IMR-90 (cell line): ENCODE data around the gene CXCL6. TPM values are rescaled to one million over a fixed set of nuclear protein-coding genes. Genes with fewer than 3 reads are reported as not detected.

Experiments
- ATAC-seq: fragments of 200-7000 bp; cut with Tn5 transposase; 2 replicates; pipeline ENCODE4 v1.9.1; 2020; ENCODE audit warnings: low read depth, mild to moderate bottlenecking, moderate library complexity
- BruUV-seq: library from RNA; stranded (reverse); fragments of 400-500 nt; replicated peaks from 2 replicates; lab custom pipeline; 2021; lab: Mats Ljungman, UMichigan
- CTCF ChIA-PET: fragments of 300-600 bp; formaldehyde crosslinking; extraction: SDS; loops from one replicate; lab custom pipeline; 2021; ENCODE audit warnings: antibody characterized with exemption; lab: Yijun Ruan, JAX
- POLR2A ChIA-PET: fragments of 300-600 bp; sonication (Branson Sonifier 250); formaldehyde crosslinking; loops from one replicate; lab custom pipeline; 2022; ENCODE audit warnings: antibody characterized with exemption; ENCODE audit not compliant: unreplicated experiment; lab: Charles Lee
- DNase-seq: peaks from one replicate; pipeline ENCODE4 v3.0.0; 2013
- H2AFZ ChIP-seq: replicated peaks from 2 replicates; pipeline ENCODE3; 2013; ENCODE audit warnings: low read length, mild to moderate bottlenecking; ENCODE audit not compliant: poor library complexity
- H2AK5ac ChIP-seq: 2 replicates; pipeline ENCODE4 v1.6.1; 2013; ENCODE audit warnings: low read depth, low read length, inconsistent platforms
- H2AK9ac ChIP-seq: replicated peaks from 2 replicates; pipeline ENCODE3; 2013; ENCODE audit warnings: mild to moderate bottlenecking, low read depth, low read length, moderate library complexity; ENCODE audit not compliant: poor library complexity
- H2BK120ac ChIP-seq: 2 replicates; pipeline ENCODE4 v1.6.1; 2013; ENCODE audit warnings: low read depth, low read length, inconsistent platforms
- H2BK15ac ChIP-seq: 3 replicates; pipeline ENCODE4 v1.6.1; 2013; ENCODE audit warnings: low read depth, low read length, inconsistent platforms
- H2BK20ac ChIP-seq: 2 replicates; pipeline ENCODE4 v1.6.1; 2013; ENCODE audit warnings: low read depth, mild to moderate bottlenecking, inconsistent platforms, low read length, moderate library complexity
- H2BK5ac ChIP-seq: 2 replicates; pipeline ENCODE4 v1.6.1; 2013; ENCODE audit warnings: mild to moderate bottlenecking, low read depth, low read length, inconsistent platforms; ENCODE audit not compliant: poor library complexity, severe bottlenecking
- H3K14ac ChIP-seq: replicated peaks from 2 replicates; pipeline ENCODE4 v1.6.1; 2013; ENCODE audit warnings: low read depth, low read length, inconsistent platforms
- H3K18ac ChIP-seq: 2 replicates; pipeline ENCODE4 v1.6.1; 2013; ENCODE audit warnings: low read depth, low read length, control low read depth
- H3K23ac ChIP-seq: 2 replicates; pipeline ENCODE4 v1.6.1; 2013; ENCODE audit warnings: low read depth, low read length, inconsistent platforms
- H3K27ac ChIP-seq: 2 replicates; pipeline ENCODE4 v1.5.1; 2013; ENCODE audit warnings: mild to moderate bottlenecking, control low read depth, low read length; ENCODE audit not compliant: insufficient read depth
- H3K27me3 ChIP-seq: 2 replicates; pipeline ENCODE4 v1.6.1; 2013; ENCODE audit warnings: low read length; ENCODE audit not compliant: control insufficient read depth, insufficient read depth
- H3K36me3 ChIP-seq: 2 replicates; pipeline ENCODE4 v1.6.1; 2013; ENCODE audit warnings: low read length, mixed read lengths; ENCODE audit not compliant: control insufficient read depth, insufficient read depth
- H3K4ac ChIP-seq: 2 replicates; pipeline ENCODE4 v1.6.1; 2013; ENCODE audit warnings: low read depth, low read length, inconsistent platforms
- H3K4me1 ChIP-seq: 2 replicates; pipeline ENCODE4 v1.6.1; 2013; ENCODE audit warnings: low read length, mixed read lengths; ENCODE audit not compliant: control insufficient read depth, insufficient read depth
- H3K4me2 ChIP-seq: 2 replicates; pipeline ENCODE4 v1.6.1; 2013; ENCODE audit warnings: low read depth, mild to moderate bottlenecking, control low read depth, low read length, moderate library complexity
- H3K4me3 ChIP-seq: 2 replicates; pipeline ENCODE4 v1.5.1; 2013; ENCODE audit warnings: low read depth, mild to moderate bottlenecking, control low read depth, low read length, moderate library complexity; ENCODE audit not compliant: insufficient read depth
- H3K56ac ChIP-seq: 2 replicates; pipeline ENCODE4 v1.6.1; 2013; ENCODE audit warnings: low read length, inconsistent platforms; ENCODE audit not compliant: insufficient read depth; ENCODE audit errors: extremely low read depth
- H3K79me1 ChIP-seq, 2 experiments: 2 replicates each; pipeline ENCODE4 v1.6.1; 2013; ENCODE audit warnings: low read length in 2 of 2, inconsistent platforms in 1 of 2, low read depth in 1 of 2
- H3K9ac ChIP-seq: 2 replicates; pipeline ENCODE4 v1.6.1; 2013; ENCODE audit warnings: low read depth, low read length, control low read depth
- H3K9me1 ChIP-seq: 2 replicates; pipeline ENCODE4 v1.6.1; 2013; ENCODE audit warnings: low read length, inconsistent platforms; ENCODE audit not compliant: insufficient read depth
- H3K9me3 ChIP-seq: 2 replicates; pipeline ENCODE4 v1.6.1; 2013; ENCODE audit warnings: low read length; ENCODE audit not compliant: control insufficient read depth, insufficient read depth
- H4K20me1 ChIP-seq: 2 replicates; pipeline ENCODE4 v1.6.1; 2013; ENCODE audit warnings: low read length, inconsistent platforms; ENCODE audit not compliant: insufficient read depth
- H4K5ac ChIP-seq: 2 replicates; pipeline ENCODE4 v1.6.1; 2013; ENCODE audit warnings: mild to moderate bottlenecking, low read depth, low read length, control low read depth
- H4K8ac ChIP-seq, 2 experiments: 2 replicates each; pipeline ENCODE4 v1.6.1; 2013; ENCODE audit warnings: low read depth in 2 of 2, low read length in 2 of 2, control low read depth in 1 of 2, inconsistent platforms in 1 of 2
- H4K91ac ChIP-seq: 2 replicates; pipeline ENCODE4 v1.6.1; 2013; ENCODE audit warnings: low read depth, low read length, inconsistent platforms; ENCODE audit not compliant: insufficient read depth
- BHLHE40 ChIP-seq: fragments of 150-350 bp; IDR thresholded peaks from 2 replicates; pipeline ENCODE4 v1.6.1; 2016; ENCODE audit warnings: mild to moderate bottlenecking, low read depth, low read length
- CHD1 ChIP-seq: IDR thresholded peaks from 2 replicates; pipeline ENCODE4 v1.6.1; 2012; ENCODE audit warnings: low read depth, low read length, improper control_type of control experiment
- FOS ChIP-seq: fragments of 150-350 bp; IDR thresholded peaks from 2 replicates; pipeline ENCODE4 v1.6.1; 2016; ENCODE audit warnings: low read depth, low read length
- RCOR1 ChIP-seq: IDR thresholded peaks from 2 replicates; pipeline ENCODE4 v1.6.1; 2012; ENCODE audit warnings: mild to moderate bottlenecking, low read length, improper control_type of control experiment; ENCODE audit not compliant: insufficient replicate concordance
- RFX5 ChIP-seq: IDR thresholded peaks from 2 replicates; pipeline ENCODE4 v1.8.0; 2012; ENCODE audit warnings: low read depth, mild to moderate bottlenecking, low read length, moderate library complexity
- SMC3 ChIP-seq: fragments of 150-350 bp; IDR thresholded peaks from 2 replicates; pipeline ENCODE4 v1.6.1; 2016; ENCODE audit warnings: low read depth, mild to moderate bottlenecking, antibody characterized with exemption, low read length, moderate library complexity
- USF2 ChIP-seq: fragments of 150-350 bp; IDR thresholded peaks from 2 replicates; pipeline ENCODE4 v1.6.1; 2017; ENCODE audit warnings: mild to moderate bottlenecking, antibody characterized with exemption, low read length, low read depth
- WGBS, 2 experiments: methylation state at CpG; one replicate each; pipeline versions ENCODE4 v1.1.5 to v1.1.7; 2013; ENCODE audit warnings: missing lambda C conversion rate in 2 of 2; ENCODE audit not compliant: insufficient read length in 1 of 2; ENCODE audit errors: extremely low coverage in 2 of 2; 5-methylcytosine and 5-hydroxymethylcytosine counted together
- dilution Hi-C: fragments of 300-500 bp; cut with HindIII; formaldehyde crosslinking; loops from one replicate; pipeline ENCODE4 v1.14.3; 2018; ENCODE audit warnings: low sequenced_read_pairs; ENCODE audit not compliant: unreplicated experiment
- in situ Hi-C: fragments of 300-500 bp; cut with MboI; formaldehyde crosslinking; loops from 3 replicates; pipeline ENCODE4 v1.14.3; 2019; ENCODE audit warnings: low sequenced_read_pairs, inconsistent platforms, mixed read lengths
- intact Hi-C: fragments of 100-400 bp; cut with micrococcal nuclease; formaldehyde crosslinking; loops from 2 replicates; pipeline ENCODE4 v1.10.0; 2022
- polyA plus RNA-seq, 3 experiments: library from polyadenylated mRNA; depleted of rRNA; stranded (reverse); fragments of >200 nt; gene quantifications; 2 replicates each; pipeline ENCODE4 v1.2.3, GENCODE V29; 2012; ENCODE audit warnings: low replicate concordance in 1 of 3
- total RNA-seq: library from RNA; depleted of rRNA; stranded (reverse); fragments of >200 nt; gene quantifications from 2 replicates; pipeline ENCODE4 v1.2.3, GENCODE V29; 2012

The CXCL6 gene
- total and polyA plus RNA-seq, 2 of the 4 experiments (the other 2 are of a cell fraction), result not detected

GRCh38 chr4:73853246-73853704 lies 16.8 kb downstream of the CXCL6 start, which contains the start of gene PF4V1:
TSS of gene PF4V1 (plus strand) at chr4:73853296. CDS start at chr4:73853363, 67 bp downstream.
- no peaks in the 10 kb centered on the region for H3K9me1 ChIP-seq
- no peak within 1 kb of the TSS for H3K9ac ChIP-seq
- ATAC-seq (peak; percentile 50), DNase-seq (no peak)
- no peak within 1 kb of the TSS for H2AK5ac ChIP-seq
- no peak within 1 kb of the TSS for H2AFZ ChIP-seq
- TF ChIP-seq SMC3 (no peak), CHD1 (no peak), FOS (no peak), USF2 (no peak), BHLHE40 (no peak), RFX5 (no peak), RCOR1 (no peak)
- no peak within 1 kb of the TSS for H4K91ac ChIP-seq
- no peak within 1 kb of the TSS for H3K23ac ChIP-seq
- H3K14ac ChIP-seq, result no peak within 1 kb of the TSS; the same call in 1 of the 2 replicates
- 29% methylated on average over 15 of the region's 22 CpGs; no CpG with 5 or more reads in 1 of the 2 experiments for WGBS, 2 experiments
- no peak within 1 kb of the TSS for H3K56ac ChIP-seq
- no peak within 1 kb of the TSS for H4K8ac ChIP-seq
- H3K18ac ChIP-seq, result no peak within 1 kb of the TSS
- no peaks in the 10 kb centered on the region for H4K20me1 ChIP-seq
- H3K79me1 ChIP-seq, result no peaks in the 10 kb centered on the region
- H2BK20ac ChIP-seq, result no peak within 1 kb of the TSS
- in situ Hi-C loops, result no loop called here
- H3K9me3 ChIP-seq, result peaks cover 4% of the 10 kb centered on the region; the same call in 1 of the 2 replicates
- H3K27ac ChIP-seq, result no peak within 1 kb of the TSS
- H2BK5ac ChIP-seq, result no peak within 1 kb of the TSS
- POLR2A ChIA-PET, result no interaction called here
- no peak within 1 kb of the TSS for H4K5ac ChIP-seq
- CTCF ChIA-PET, result no interaction called here
- intact Hi-C loops, result no loop called here
- dilution Hi-C loops, result no loop called here
- no peak within 1 kb of the TSS for H2BK15ac ChIP-seq
- H3K36me3 ChIP-seq, result no peaks in the 10 kb centered on the region
- H3K4ac ChIP-seq, result no peak within 1 kb of the TSS
- H2AK9ac ChIP-seq, result no peak within 1 kb of the TSS
- H3K4me2 ChIP-seq, result peak within 1 kb of the TSS; percentile 44; the same call in 1 of the 2 replicates
- no TSS peak for BruUV-seq
- H3K4me1 ChIP-seq, result no peaks in the 10 kb centered on the region
- peaks cover 30% of the 10 kb centered on the region for H3K27me3 ChIP-seq
- H2BK120ac ChIP-seq, result no peak within 1 kb of the TSS
- H3K4me3 ChIP-seq, result no peak within 1 kb of the TSS
